GM18517 (cell line): ENCODE results near the gene SLC49A4.

ENCODE experiments used
- ATAC-seq: cut with Tn5 transposase; IDR thresholded peaks from one replicate; pipeline ENCODE4 v1.9.1; 2021; ENCODE audit warnings: mild to moderate bottlenecking, moderate library complexity; ENCODE audit not compliant: unreplicated experiment

Gene SLC49A4

GRCh38 chr3:122784436-122784835, 10.4 kb upstream of the SLC49A4 start:
- ATAC-seq: no peak

- no peak for ATAC-seq
Measured at GRCh38 chr3:122785231-122785630, 9.6 kb upstream of the SLC49A4 start.

DNA sequence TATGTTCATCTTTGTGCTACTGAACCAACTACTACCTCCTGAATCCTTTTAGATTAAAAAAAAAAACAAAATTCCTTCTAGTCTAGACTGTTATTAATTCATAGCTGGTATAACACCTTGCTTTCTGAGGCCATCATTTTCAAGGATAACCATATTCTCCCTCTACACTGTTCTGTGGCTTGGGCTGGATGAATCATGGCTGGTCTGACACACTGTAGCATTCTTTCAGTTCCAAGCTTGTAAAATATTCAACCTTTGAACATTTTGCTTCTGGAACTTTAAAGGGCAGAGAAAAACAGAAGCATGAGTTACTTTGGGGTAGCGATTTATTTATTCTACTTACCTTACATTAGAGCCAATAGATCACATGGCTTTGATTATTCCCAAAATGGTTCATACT, 8.8 kb upstream of the SLC49A4 start:
- ATAC-seq: no peak

DNA sequence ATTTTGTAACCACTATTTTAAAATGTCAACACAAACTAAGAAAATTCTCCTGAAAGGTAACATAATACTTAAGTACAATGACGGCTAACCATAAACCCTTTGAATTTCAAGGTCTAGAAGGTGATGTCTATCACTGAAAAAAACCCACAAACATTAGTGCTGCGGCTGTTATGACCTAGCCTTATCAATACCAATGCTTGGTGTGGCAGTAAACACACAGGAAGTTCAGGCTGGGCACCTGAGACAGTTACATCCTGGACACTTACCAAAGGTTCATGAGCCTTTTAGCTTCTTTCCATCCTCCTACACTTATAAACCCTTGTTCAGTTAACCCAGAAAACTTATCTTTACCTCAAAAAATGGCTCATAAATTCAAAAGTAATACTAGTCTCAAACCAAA, 7.0 kb upstream of the SLC49A4 start:
- ATAC-seq: no peak

DNA sequence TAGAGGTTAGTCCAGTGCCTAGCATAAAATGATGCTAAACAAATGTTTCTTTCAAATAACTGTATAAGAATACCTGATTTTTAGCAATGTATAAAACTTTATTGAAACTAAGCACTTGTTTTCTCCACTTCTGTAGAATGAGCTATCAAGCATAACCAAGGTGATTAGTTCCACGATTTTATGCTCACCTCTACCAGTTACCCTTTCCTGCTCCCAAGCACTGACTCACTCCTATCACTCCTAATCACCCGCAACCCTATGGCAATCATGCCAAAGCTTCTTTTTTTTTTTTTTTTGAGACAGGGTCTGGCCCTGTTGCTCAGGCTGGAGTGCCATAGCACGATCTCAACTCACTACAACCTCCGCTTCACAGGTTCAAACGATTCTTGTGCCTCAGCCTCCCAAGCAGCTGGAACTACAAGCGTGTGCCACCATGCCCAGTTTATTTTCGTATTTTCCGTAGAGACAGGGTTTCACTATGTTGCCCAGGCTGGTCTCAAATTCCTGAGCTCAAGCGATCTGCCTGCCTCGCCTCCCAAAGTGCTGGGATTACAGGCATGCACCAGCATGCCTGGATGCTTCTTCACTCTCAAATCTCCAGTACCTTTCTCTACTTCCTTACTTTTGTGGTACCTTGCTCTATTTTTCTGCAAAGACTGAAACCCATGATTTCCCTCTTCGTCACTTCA, 5.1 kb upstream of the SLC49A4 start:
- no peak for ATAC-seq

DNA sequence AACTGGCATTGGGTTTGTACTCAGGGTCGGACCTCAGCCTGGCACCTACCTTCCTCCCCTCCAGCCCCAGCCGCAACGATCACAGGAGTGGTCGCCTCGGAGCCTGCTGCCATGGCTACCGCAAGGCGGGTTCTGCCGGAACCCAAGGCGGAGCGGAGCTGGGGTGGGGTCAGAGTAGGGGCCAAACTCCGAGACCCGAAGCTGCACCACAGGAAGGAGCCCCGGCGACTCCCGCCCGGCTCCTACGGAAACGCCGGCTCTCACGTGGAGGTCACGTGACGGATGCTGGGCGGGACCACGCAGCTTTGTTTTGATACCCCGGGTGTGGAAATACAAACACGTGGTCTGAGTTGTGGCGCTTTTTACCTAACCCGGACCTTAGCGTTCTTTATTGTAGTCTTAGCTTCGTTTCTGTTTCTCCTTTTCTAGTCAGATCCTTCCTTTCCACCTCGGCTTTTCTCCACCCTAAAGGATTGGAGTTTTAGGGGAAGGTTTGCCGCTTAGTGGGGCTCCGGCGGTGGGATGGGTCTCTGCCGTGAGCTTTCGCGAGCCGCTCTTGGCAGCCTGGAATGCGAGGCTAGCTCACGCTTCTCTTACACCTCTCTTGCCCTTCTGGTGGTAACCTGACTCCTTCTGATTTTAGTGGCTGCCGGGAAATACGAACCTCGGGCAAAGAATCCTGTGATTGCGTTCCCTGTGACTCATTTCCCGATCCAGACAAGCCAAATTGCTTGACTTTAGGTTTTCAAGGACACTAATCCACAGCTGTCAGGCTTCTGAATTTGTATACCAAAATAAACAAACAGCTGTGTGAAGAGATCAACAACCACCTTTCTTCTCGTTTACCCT, 1.1 kb upstream of the SLC49A4 start, which contains the start of gene HSPBAP1:
TSS of gene HSPBAP1 (minus strand) at position 264 of the 849 bp plus-strand sequence. CDS start at position 113, 151 bp downstream.
- peak; percentile 47 for ATAC-seq

- ATAC-seq: no peak
Measured at GRCh38 chr3:122794483-122794778, 438 bp upstream of the SLC49A4 start.

- ATAC-seq: no peak
Measured at GRCh38 chr3:122795674-122796195, 866 bp downstream of the SLC49A4 start.

- ATAC-seq: no peak
Measured at GRCh38 chr3:122797291-122797690, 2.4 kb downstream of the SLC49A4 start.

- ATAC-seq: no peak
Measured at GRCh38 chr3:122799322-122799721, 4.5 kb downstream of the SLC49A4 start.

DNA sequence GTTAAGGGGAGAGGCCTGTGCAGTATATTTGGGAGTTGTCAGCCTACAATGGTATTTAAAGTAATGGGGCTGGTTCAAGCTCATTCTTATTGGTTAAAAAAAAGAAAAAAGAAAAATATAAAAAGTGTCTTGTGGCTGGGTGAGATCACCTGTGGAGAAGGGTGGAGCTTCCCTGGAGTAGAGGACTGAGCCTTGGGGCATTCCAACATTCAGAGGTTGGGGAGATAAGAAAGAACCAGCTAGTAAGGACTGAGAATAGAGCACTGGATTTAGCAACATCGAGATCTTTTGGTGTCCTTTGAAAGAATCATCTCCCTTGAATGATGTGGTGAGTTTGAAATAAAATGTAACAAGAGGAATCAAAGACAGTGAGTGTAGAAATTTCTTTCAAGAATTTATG, 5.2 kb downstream of the SLC49A4 start:
- no peak for ATAC-seq

- no peak for ATAC-seq
Measured at GRCh38 chr3:122800706-122801237, 5.9 kb downstream of the SLC49A4 start.

GRCh38 chr3:122802323-122802722, 7.5 kb downstream of the SLC49A4 start:
- no peak for ATAC-seq

DNA sequence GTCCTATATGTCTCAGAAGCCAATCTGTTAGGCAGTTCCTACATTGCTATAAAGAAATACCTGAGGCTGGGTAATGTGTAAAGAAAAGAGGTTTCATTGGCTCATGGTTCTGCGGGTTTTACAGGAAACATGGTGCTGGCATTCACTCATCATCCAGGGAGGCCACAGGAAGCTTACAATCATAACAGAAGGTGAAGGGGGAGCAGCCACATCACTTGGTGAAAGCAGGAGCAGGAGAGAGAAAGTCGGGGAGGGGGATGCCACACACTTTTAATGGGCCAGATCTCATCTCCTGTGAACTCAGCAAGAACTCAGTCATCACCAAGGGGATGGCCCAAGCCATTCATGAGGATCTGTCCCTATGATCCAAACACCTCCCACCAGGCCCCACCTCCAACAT, 9.1 kb downstream of the SLC49A4 start:
- ATAC-seq: no peak

- no peak for ATAC-seq
Measured at GRCh38 chr3:122810734-122811133, 15.9 kb downstream of the SLC49A4 start.

DNA sequence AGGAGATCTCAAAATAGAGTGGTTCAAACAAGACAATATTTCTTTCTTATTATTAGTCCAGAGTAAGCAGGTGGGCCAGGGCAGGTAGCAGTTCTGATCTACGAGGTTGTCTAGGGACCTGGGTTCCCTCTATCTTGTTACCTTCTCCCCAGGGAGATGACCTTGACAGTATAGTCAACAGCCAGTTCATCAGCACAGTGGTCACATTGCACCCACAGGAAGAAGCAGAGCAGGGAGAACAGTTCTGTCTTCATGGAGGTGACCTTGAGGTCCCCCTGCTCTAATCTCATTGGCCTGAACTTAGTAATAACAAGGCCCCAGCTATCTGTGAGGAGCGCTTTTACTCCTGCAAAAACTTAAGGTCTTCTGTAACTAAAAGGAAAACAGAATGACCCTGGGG, 21.7 kb downstream of the SLC49A4 start:
- no peak for ATAC-seq

DNA sequence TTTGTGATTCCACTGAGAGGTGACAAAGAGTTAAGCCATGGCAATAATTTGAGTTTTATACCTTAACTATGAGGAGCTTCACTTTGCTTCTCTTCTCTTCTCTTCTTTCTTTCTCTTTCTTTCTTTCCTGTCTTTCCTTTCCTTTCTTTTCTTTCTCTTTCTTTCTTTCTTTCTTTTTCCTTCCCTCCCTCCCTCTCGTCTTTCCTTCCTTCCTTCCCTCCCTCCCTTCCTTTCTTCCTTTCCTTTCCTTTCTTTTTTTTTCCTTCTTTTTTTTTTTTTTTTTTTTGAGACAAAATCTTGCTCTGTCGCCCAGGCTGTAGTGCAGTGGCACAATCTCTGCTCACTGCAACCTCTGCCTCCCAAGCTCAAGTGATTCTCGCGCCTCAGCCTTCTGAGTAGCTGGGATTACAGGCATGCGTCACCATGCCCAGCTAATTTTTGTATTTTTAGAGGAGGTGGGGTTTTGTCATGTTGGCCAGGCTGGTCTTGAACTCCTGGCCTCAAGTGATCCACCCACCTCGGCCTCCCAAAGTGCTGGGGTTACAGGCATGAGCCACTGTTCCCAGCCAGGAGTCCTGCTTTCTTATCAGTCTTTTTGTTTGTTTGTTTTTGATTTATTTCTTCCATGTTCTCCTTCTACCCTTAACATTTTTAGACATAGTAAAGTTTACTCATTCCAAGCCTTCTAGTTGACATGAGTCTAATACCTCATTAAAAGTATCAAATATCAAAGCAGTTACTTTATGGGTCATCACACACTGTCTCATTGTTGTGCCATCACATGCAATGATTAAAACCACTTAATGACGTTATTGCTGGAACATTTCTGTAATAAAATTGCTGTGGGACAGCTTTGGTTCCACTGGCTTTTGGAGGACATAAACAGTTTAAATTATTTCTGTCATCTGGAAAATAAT, 29.9 kb downstream of the SLC49A4 start:
- ATAC-seq: no peak

- no peak for ATAC-seq
Measured at GRCh38 chr3:122825460-122825859, 30.6 kb downstream of the SLC49A4 start.

- no peak for ATAC-seq
Measured at GRCh38 chr3:122826278-122826677, 31.4 kb downstream of the SLC49A4 start.

- ATAC-seq: no peak
Measured at GRCh38 chr3:122828281-122828680, 33.4 kb downstream of the SLC49A4 start.

GRCh38 chr3:122835590-122835989, 40.7 kb downstream of the SLC49A4 start:
- ATAC-seq: no peak
